Motor neuron (in vitro differentiated cells): ENCODE results near the gene DDIT3. TPM values are rescaled to one million over a fixed set of nuclear protein-coding genes. Genes with fewer than 3 reads are reported as not detected.

ENCODE experiments used
- ATAC-seq, 8 experiments: fragments of 200-7000 bp; cut with Tn5 transposase; replicated peaks in 6 of 8; 2 replicates each; pipeline ENCODE4 v1.8.0; 2021; ENCODE audit warnings: mild to moderate bottlenecking in 8 of 8, moderate library complexity in 8 of 8
- H3K27ac ChIP-seq, 2 donors: fragments of 250-450 bp; sonication (Bioruptor Pico); 2 replicates each; pipeline ENCODE4 v1.9.0; 2021; ENCODE audit warnings: antibody characterized with exemption in 2 of 2, mild to moderate bottlenecking in 2 of 2, moderate library complexity in 1 of 2
- H3K4me1 ChIP-seq, 2 donors: fragments of 250-450 bp; sonication (Bioruptor Pico); replicated peaks in 1 of 2; 2 replicates each; pipeline ENCODE4 v1.6.1; 2021; ENCODE audit warnings: antibody characterized with exemption in 2 of 2, mild to moderate bottlenecking in 2 of 2, moderate library complexity in 1 of 2
- H3K4me3 ChIP-seq, 5 donors: fragments of 250-450 bp; sonication (Bioruptor Pico); 2 replicates each; pipeline ENCODE4 v1.9.0; 2021; ENCODE audit warnings: antibody characterized with exemption in 5 of 5, mild to moderate bottlenecking in 5 of 5, moderate library complexity in 4 of 5
- WGBS, 10 experiments: fragments of 450-650 bp; shearing (Covaris generic); methylation state at CpG; one replicate each; pipeline ENCODE4 v1.0.0; 2022; 5-methylcytosine and 5-hydroxymethylcytosine counted together
- in situ Hi-C, 9 experiments: fragments of 400-800 bp; cut with MboI; loops; one replicate each; pipeline ENCODE4 v1.15.0; 2021; ENCODE audit warnings: low sequenced_read_pairs in 9 of 9, low pct_unique_long_range_greater_than_20kb in 2 of 9; ENCODE audit not compliant: unreplicated experiment in 9 of 9
- total RNA-seq, 8 experiments: library from RNA; unstranded; fragments of 300-600 nt; gene quantifications; 2 replicates each; pipeline versions ENCODE4 v1.2.3 to v1.2.4, GENCODE V29; 2022

Gene DDIT3
- total RNA-seq, 8 experiments from 2014 or later, result 31.9 to 244 (median 136) TPM

GRCh38 chr12:57528831-57529555 is 8.7 kb upstream of the DDIT3 start:
- Histone ChIP-seq H3K27ac (peak overlapping the region in 1 of 2 donors; percentile 78), H3K4me3 (no peak overlapping the region), H3K4me1 (peaks cover 27 to 32% of the 10 kb centered on the region in 2 donors)
- WGBS, 10 experiments, result 57 to 90% (median 78%) methylated on average over 1 to 7 of the region's 10 CpGs; no CpG with 5 or more reads in 6 of the 10 experiments
- ATAC-seq, result no peak
- in situ Hi-C loops, result no loop called here

- H3K27ac ChIP-seq, result no peak overlapping the region
- in situ Hi-C loops, result no loop called here
- ATAC-seq, result no peak
- H3K4me1 ChIP-seq, result peaks cover 31 to 36% of the 10 kb centered on the region in 2 donors
- 100% methylated on average over 1 of the region's 12 CpGs; no CpG with 5 or more reads in 8 of the 10 experiments for WGBS, 10 experiments
- no peak overlapping the region for H3K4me3 ChIP-seq
These were observed 7.9 kb upstream of the DDIT3 start for GRCh38 chr12:57528176-57528575.

- in situ Hi-C loops, result no loop called here
- no peak overlapping the region for H3K27ac ChIP-seq
- no peak overlapping the region for H3K4me3 ChIP-seq
- WGBS, 10 experiments, result 80 to 100% (median 86%) methylated on average over 1 to 2 of the region's 5 CpGs; no CpG with 5 or more reads in 7 of the 10 experiments
- H3K4me1 ChIP-seq, result peaks cover 31 to 36% of the 10 kb centered on the region in 2 donors
- no peak for ATAC-seq
These were observed 6.9 kb upstream of the DDIT3 start for GRCh38 chr12:57527184-57527583.

- WGBS, 10 experiments, result 71 to 100% methylated on average over 1 of the region's 4 CpGs; no CpG with 5 or more reads in 8 of the 10 experiments
- Histone ChIP-seq H3K4me1 (peaks cover 34 to 42% of the 10 kb centered on the region in 2 donors), H3K4me3 (no peak overlapping the region), H3K27ac (no peak overlapping the region)
- no peak for ATAC-seq
- in situ Hi-C loops, result no loop called here
These were observed 6.3 kb upstream of the DDIT3 start for GRCh38 chr12:57526477-57527126.

- peak overlapping the region in 1 of 2 donors; percentile 21 for H3K27ac ChIP-seq
- in situ Hi-C loops, result no loop called here
- no CpG with 5 or more reads among the region's 16 CpGs for WGBS, 10 experiments
These were observed 5.5 kb upstream of the DDIT3 start for GRCh38 chr12:57525615-57526383.

GRCh38 chr12:57524814-57525614 is 4.7 kb upstream of the DDIT3 start:
- Histone ChIP-seq H3K4me3 (peak overlapping the region in 1 of 5 donors; percentile 47), H3K4me1 (peaks cover 39 to 45% of the 10 kb centered on the region in 2 donors), H3K27ac (peak overlapping the region in 1 of 2 donors; percentile 94)
- 0 to 100% (median 39%) methylated on average over 1 to 2 of the region's 11 CpGs; no CpG with 5 or more reads in 4 of the 10 experiments for WGBS, 10 experiments
- in situ Hi-C loops, result no loop called here
- ATAC-seq, result no peak

More at GRCh38 chr12:57525615-57526383, 5.5 kb upstream of the DDIT3 start:
- Histone ChIP-seq H3K4me1 (peaks cover 41 to 50% of the 10 kb centered on the region in 2 donors), H3K4me3 (no peak overlapping the region)
- no peak for ATAC-seq

GRCh38 chr12:57523706-57524614 is 3.6 kb upstream of the DDIT3 start:
- Histone ChIP-seq H3K4me3 (peak overlapping the region; percentile 41 to 62 (median 47)), H3K4me1 (peaks cover 35 to 41% of the 10 kb centered on the region in 2 donors), H3K27ac (peak overlapping the region; percentile 94 to 99)
- 30 to 80% (median 63%) methylated on average over 1 to 8 of the region's 14 CpGs for WGBS, 10 experiments
- in situ Hi-C loops, result no loop called here
- no peak for ATAC-seq

GRCh38 chr12:57522887-57523705 is 2.8 kb upstream of the DDIT3 start:
- Histone ChIP-seq H3K4me3 (peak overlapping the region; percentile 41 to 62 (median 47)), H3K27ac (peak overlapping the region; percentile 94 to 99), H3K4me1 (peaks cover 40 to 50% of the 10 kb centered on the region in 2 donors)
- peak in 5 of 8 experiments; percentile 9 to 63 (median 52) for ATAC-seq
- WGBS, 10 experiments, result 0% methylated on average over 1 to 2 of the region's 38 CpGs; no CpG with 5 or more reads in 7 of the 10 experiments
- in situ Hi-C loops, result no loop called here

GRCh38 chr12:57522011-57522886 is 1.9 kb upstream of the DDIT3 start, which contains the start of gene MBD6:
MBD6 (plus strand) TSS chr12:57522824; CDS start chr12:57524304, 1,480 bp downstream.
- H3K4me1 ChIP-seq, result peaks cover 48 to 57% of the 10 kb centered on the region in 2 donors
- peak; percentile 37 to 60 (median 52) for ATAC-seq
- peak within 1 kb of the TSS; percentile 94 to 99 for H3K27ac ChIP-seq
- in situ Hi-C loops, result no loop called here
- WGBS, 10 experiments, result 0 to 14% (median 6%) methylated on average over 1 to 7 of the region's 57 CpGs; no CpG with 5 or more reads in 4 of the 10 experiments
- peak within 1 kb of the TSS; percentile 41 to 62 (median 47) for H3K4me3 ChIP-seq

- peak in 5 of 8 experiments; percentile 21 to 43 (median 28) for ATAC-seq
- Histone ChIP-seq H3K4me3 (peak overlapping the region; percentile 41 to 62 (median 47)), H3K27ac (peak overlapping the region; percentile 94 to 99), H3K4me1 (peaks cover 50 to 59% of the 10 kb centered on the region in 2 donors)
- WGBS, 10 experiments, result 0 to 64% (median 15%) methylated on average over 2 to 13 of the region's 17 CpGs; no CpG with 5 or more reads in 3 of the 10 experiments
- in situ Hi-C loops, result no loop called here
These were observed 1.3 kb upstream of the DDIT3 start for GRCh38 chr12:57521525-57522010.
